Testis (tissue), 2 donors: ENCODE data around the gene BCL7B.

Experiments
- POLR2A ChIP-seq: fragments of 450-650 bp; IDR thresholded peaks from one replicate; pipeline ENCODE4 v1.6.1; 2017; ENCODE audit warnings: antibody characterized with exemption, mild to moderate bottlenecking, moderate library complexity
- TF ChIP-seq, protein P1 (sequence below), 3 experiments: fragments of 450-650 bp in 2 of 3; fragments of 200-600 bp in 1 of 3; sonication (generic) in 1 of 3; IDR thresholded peaks; one replicate each; pipeline ENCODE4 v1.5.1; 2016 to 2019; ENCODE audit warnings: antibody characterized with exemption in 3 of 3, mild to moderate bottlenecking in 2 of 3, moderate library complexity in 1 of 3

GRCh38 chr7:73593207-73594045 is 35.9 kb upstream of the BCL7B start:
- TF ChIP-seq, protein P1, sequence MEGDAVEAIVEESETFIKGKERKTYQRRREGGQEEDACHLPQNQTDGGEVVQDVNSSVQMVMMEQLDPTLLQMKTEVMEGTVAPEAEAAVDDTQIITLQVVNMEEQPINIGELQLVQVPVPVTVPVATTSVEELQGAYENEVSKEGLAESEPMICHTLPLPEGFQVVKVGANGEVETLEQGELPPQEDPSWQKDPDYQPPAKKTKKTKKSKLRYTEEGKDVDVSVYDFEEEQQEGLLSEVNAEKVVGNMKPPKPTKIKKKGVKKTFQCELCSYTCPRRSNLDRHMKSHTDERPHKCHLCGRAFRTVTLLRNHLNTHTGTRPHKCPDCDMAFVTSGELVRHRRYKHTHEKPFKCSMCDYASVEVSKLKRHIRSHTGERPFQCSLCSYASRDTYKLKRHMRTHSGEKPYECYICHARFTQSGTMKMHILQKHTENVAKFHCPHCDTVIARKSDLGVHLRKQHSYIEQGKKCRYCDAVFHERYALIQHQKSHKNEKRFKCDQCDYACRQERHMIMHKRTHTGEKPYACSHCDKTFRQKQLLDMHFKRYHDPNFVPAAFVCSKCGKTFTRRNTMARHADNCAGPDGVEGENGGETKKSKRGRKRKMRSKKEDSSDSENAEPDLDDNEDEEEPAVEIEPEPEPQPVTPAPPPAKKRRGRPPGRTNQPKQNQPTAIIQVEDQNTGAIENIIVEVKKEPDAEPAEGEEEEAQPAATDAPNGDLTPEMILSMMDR (IDR thresholded peaks at IDR 0.05): no peak
- TF ChIP-seq POLR2A: no peak
